HG03565 (cell line): ENCODE measurements around the gene CD40.
A peak's percentile ranks its signal among the peaks of the same experiment; 100 is the strongest.

ENCODE experiments used
- ATAC-seq: cut with Tn5 transposase; IDR thresholded peaks from one replicate; pipeline ENCODE4 v1.9.1; 2021; ENCODE audit warnings: mild to moderate bottlenecking, moderate library complexity; ENCODE audit not compliant: unreplicated experiment

CD40 gene

DNA sequence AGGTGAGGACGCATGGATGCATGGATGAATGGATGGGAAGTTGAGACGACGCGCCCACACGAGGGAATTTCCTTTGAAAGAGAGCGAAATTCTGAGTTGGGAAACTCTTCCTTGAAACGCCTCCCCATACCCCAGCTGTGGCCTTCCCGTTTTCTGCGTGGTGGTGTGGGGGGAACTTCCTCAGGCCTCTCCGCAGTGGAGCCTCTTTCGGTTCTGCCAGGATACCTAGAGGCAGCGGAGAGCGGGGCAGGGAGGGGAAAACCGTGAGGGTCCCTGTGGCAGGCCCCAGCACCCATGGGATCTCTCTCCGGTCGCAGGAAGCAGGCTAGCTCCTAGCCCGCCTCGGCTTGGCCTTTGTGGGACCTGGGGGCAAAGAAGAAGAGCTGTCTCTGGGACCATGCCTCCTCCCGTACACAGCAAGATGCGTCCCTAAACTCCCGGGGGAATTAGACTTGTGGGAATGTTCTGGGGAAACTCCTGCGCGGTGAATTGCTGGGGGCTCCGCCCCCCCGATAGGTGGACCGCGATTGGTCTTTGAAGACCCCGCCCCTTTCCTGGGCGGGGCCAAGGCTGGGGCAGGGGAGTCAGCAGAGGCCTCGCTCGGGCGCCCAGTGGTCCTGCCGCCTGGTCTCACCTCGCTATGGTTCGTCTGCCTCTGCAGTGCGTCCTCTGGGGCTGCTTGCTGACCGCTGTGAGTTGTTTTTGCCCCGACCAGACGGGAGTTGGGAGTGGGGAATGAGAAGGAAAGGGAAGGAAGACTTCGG, at the start of gene CD40:
Gene CD40 (plus strand): TSS at position 611 of the 764 bp plus-strand sequence. CDS start 30 bp downstream, at position 641.
- peak; percentile 49 for ATAC-seq

DNA sequence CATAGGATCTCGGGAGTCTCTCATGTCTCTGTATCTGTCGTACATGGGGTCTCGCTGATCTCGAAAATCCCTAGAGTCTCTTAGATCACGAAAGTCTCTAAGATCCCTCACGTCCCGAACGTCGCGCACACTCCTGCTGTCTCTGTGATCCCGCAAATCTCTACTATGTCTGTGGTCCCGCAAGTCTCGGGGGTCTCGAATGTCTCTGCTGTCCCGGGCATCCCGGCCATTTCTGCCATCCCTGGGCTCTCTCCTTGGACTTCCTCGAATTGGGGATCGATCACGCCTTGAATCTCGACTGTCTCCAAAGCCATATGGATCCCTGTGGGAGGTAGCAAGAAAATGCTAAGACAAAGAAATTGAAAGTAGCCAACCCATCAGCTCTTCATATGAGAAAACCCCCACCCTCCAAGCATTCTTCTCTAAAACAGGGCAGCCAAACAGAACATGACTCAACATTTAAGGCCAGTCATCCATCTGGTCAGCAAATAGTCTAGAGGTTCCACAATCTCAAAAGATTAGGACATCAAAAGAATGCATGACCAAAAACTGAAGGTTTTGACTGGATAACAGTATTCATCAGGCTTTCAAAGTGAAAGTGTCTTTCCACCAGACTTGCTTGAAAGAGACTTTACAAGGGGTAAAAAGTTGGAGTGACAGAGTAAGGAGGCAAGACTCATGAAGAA, 47.8 kb upstream of the CD40 start:
- ATAC-seq = no peak

DNA sequence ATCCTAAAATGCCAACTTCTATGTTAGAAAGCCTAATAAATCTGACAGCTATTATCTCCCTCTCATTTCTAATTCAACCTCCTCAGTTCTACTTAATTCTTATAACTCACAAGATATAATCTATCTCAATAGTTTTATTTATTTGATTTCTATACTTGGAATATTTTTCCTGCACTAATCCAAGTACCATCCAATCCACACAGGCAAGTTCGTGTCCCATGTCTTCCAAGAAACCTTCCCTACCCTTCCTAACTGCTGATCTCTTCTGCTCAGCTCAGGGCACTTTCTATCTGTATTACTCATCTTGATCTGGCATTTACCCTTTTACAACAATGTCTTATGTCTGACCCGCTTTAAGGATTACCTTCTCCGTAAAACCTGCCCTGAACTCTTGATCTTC, 46.5 kb upstream of the CD40 start:
- no peak for ATAC-seq

DNA sequence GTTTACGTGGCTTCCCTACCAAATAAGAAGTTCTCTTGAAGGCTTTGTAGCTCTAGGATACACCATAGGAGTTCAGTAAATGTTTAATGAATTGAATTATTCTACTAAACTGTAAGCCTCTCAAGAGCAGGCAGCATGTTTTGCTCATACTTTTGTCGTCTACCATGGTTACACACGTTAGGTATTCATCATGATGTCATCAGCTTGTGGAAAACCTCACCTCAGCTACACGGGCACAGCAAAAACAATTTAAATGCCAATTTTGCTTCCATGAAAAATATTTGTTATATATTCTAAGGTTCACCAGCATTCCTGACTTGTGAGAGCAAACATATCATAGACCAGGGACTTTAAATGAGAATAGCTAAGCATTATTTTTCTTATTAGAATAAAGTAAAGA, 45.1 kb upstream of the CD40 start:
- no peak for ATAC-seq

DNA sequence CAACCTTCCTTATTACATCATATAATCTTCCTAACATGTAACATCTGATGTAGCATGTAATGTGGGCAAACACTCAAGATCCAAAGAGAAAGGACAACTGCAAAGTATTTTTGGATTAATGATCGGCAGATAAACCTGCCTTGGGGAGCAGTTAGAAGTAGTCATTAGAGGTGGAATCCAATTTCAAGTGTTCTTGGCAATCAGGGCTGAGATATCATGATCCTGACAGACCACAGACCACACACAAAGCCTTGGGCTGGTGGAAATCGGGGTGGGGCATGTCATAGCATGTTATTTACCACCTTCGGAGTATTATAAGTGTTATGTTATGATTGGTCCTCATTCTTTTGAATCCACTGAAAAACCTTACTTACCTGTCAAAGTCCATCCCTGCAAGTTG, 44.7 kb upstream of the CD40 start:
- no peak for ATAC-seq

DNA sequence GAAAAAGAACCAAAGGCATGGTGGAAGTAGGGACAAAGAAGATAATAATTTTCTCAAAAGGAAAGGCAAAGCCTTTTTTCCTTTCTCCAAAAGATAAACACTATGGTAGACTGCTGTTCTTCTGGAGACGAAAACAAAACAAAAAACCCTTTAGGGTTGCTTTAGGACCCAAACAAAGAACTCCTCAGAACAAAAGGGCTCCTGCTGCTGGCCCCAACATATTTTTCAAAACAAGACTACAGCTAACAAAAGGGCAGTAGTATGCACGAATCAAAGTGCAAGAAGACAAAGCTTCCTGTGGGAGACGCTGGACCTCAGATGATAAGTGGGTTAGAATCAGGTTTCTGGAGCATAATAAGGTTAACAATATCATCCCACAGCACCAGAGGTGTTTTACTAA, 44.1 kb upstream of the CD40 start:
- no peak for ATAC-seq

DNA sequence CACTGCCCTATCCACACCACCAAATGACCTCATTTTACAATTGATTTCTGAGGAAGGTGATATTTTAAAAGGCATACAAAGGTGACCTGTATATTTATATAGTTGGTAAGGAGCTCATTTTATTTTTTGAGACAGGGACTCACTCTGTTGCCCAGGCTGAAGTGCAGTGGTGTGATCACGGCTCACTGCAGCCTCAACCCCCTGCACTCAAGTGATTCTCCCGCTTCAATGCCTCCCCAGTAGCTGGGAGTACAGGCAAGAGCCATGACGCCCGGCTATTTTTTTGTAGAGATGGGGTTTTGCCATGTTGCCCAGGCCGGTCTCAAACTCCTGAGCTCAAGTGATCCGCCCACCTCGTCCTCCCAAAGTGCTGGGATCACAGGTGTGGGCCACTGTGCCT, 41.3 kb upstream of the CD40 start:
- ATAC-seq = no peak

DNA sequence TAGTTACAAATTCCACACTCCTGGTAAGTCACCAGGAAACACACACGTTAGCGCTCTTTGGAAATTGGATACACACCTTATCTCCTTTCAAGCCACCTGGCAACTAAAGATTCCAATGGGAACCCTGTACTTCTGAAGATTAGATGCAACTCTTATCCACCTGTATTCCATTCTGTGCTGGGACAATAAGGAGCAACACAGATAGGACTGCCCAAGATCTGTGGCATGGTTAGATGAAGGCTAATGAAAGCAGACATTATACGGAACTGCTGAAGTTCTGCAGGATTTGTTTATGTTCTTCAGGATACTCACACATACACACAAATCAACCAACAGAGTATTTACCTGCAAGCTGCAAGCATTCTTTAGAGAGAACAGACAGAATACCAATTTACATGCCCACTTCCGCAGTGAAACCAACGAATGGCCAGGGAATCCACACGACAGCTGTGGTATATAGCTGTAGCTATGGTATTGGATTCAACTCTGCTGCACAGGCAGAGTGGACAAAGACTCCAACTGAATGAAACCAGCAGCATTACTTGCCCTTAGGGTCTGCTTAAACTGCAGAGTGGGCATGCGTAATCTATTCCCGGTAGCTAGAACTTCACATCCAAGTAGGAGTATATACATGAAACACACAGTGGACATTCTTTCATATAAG, 40.3 kb upstream of the CD40 start:
- ATAC-seq = no peak

DNA sequence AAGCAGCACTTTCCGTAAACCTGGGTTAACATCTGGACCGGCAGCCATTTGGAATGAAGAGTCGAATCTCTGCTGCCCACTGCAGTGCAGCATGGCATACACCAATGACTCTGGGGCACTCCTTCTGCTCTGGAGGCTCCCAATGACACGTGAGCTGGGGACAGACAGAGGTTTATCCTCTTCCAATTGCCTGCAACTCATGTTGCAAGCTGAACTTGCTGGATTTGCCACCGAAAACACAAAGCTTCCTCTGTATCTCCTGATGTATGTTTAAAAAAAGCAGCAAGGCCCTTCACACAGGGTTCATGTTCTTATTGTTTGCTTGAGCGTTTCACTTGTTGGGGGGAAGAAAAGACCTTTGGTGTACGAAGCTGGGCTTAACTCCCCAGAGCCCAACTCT, 39.2 kb upstream of the CD40 start:
- no peak for ATAC-seq

DNA sequence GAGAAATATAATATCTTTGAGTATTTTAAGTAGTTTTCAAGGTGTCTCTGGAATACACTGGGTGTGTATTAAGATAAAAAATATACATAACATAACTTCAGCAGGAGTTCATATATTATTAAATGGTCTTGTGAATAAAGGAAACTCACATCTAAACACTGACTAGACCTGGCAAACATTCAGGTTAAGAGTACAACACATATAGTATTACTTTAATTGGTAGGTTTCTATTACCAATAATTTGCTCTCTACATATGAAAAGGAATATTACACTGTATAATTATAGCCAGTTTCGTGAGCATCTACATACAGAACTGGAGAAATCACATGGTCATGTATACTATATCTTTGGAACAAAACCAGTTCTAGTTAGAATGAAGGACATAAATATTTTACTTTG, 37.0 kb upstream of the CD40 start:
- ATAC-seq = no peak

DNA sequence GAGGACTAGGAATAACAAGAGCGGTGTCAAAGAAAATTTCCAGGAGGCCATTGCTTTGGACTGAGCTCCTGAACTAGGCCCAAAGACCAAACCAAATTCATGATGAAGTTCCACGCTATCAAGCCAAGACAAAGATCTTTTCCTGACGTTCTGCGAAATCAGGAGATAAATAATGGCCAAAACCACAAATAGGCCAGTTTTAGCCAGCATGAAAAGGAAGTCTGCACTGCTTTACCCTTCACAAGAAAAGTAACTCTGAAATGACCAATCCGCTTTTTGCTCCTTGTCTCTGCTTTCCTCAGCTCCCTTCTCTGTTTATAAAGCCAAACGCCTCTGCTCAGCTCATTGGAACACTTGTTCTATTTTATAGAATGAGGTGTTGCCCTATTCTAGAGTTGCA, 35.0 kb upstream of the CD40 start:
- ATAC-seq = no peak

DNA sequence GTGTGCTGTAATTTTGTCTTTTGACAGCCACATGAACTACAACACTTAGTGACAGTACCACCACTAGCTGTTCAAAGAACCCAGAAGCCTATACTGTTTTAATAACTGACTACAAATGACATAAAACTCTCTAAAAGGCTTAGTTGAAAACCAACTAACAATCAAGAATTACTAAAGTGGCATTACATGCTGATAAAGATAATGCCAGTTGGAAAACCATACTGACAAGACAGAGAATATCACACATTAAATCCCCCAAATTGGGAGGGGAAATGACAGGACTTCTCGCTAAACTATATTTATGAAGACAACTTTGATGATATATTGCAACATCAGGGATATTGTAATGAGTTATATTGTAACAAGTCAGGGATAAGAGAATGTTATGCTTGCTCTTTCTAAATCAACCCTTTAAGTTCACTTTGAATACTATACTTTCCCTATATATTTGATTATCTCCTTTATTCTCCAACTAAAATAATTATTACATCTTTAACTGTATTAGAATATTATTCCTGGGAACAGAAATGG, 34.5 kb upstream of the CD40 start:
- ATAC-seq = no peak

DNA sequence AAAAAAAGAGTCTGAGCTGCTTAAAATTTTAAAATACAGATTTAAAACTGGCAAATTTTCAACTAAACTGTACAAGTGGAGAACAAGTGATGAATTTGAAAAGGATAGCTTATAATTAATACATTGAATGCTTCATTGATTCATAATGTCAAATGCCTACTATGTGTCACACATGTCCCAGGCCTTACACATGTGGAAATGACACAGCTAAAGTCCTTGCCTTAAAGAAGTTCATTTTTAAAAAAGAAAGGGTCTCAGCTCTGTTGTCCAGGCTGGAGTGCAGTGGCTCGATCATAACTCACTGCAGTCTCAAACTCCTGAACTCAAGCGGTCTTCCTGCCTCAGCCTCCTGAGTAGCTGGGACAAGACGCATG, 33.3 kb upstream of the CD40 start:
- ATAC-seq = no peak

DNA sequence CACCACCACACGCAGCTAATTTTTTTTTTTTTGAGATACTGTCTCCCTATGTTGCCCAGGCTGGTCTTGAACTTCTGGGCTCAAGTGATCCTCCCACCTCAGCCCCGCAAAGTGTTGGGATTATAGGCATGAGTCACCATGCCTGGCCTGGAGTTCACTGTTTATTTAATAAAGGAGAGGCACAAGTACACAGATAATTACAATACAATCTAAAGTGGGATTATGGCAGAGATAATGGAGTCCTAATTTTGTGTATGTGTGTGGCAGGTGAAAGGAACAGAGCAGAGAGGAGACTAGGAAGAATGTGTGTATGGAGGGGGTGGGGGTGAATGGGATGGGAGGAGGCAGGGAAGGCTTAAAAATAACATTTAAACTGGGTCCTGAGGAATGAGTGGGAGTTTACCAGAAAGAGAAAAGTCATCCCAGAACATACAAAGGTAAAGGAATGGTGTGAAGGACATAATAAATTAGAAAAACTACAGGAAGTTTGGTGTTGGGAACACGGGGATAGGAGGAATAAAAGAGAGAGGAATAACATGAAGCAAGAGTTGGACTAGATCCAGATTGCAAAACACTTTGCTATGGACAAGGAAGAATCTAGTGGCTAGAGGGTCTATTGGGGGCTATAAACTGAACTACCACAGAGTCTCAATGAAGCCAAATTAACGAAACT, 32.8 kb upstream of the CD40 start:
- no peak for ATAC-seq

DNA sequence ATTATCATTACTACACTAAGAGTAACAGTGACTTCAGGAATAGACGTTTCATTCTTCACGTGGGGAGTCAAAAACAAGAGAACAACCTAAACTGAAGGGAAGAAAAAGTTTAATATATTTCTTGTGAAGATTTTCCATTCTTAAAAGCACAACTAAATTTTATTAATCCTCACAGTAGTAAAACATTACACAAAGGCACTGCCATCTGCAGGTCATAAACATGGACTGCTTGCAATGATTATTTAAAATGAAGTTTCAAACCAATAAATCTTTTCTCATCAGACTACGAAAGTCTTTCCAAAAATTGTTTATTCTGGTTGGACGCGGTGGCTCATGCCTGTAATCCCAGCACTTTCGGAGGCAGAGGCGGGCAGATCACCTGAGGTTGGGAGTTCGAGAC, 31.0 kb upstream of the CD40 start:
- no peak for ATAC-seq

DNA sequence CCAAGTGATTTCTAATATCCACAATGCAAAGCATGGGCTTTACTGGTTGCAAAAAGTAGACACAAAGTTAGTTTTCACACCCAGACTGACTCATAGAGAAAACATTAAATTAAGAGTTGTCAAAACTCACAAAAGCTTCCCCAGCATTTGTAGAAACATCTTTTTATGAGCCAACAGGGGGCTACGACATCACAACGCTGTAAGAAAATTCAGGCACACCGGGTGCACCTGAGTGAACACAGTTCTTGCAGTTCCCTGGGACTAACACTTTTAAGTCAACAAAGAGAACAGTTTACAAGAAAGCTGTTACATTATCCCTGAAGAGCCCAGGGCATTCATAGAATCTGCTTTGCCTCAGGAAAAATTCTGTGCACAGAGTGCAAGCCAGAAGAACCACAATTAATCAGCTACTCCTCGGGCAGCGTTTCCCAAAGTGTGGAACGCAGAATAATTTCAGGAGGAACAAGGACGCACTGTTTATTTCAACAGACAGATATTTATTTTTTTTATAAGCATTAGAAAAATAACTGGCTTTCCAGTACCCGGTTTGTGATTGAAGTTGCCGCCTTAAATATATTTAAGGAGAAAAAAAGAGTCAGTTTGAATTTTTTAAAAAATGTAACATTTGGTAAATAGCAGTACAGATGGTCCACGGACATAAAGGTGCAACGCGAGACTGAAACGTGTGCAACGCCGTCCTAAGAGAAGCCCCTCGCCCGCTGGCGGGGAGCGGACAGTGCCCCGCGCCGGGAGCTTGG, 29.5 kb upstream of the CD40 start:
- ATAC-seq = no peak

DNA sequence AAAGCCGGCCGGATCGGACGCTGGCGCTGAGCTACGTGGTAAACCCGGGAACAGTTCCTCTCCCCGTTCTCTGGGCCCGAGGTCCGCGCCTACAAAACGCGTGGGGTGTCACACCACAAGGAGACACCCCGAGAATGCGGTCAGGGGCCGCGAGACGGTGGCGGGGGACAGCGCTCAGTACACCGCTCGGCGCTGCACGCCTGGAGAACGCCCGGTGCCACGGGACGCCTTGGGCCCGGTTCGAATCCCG, 29.0 kb upstream of the CD40 start:
- peak; percentile 17 for ATAC-seq

DNA sequence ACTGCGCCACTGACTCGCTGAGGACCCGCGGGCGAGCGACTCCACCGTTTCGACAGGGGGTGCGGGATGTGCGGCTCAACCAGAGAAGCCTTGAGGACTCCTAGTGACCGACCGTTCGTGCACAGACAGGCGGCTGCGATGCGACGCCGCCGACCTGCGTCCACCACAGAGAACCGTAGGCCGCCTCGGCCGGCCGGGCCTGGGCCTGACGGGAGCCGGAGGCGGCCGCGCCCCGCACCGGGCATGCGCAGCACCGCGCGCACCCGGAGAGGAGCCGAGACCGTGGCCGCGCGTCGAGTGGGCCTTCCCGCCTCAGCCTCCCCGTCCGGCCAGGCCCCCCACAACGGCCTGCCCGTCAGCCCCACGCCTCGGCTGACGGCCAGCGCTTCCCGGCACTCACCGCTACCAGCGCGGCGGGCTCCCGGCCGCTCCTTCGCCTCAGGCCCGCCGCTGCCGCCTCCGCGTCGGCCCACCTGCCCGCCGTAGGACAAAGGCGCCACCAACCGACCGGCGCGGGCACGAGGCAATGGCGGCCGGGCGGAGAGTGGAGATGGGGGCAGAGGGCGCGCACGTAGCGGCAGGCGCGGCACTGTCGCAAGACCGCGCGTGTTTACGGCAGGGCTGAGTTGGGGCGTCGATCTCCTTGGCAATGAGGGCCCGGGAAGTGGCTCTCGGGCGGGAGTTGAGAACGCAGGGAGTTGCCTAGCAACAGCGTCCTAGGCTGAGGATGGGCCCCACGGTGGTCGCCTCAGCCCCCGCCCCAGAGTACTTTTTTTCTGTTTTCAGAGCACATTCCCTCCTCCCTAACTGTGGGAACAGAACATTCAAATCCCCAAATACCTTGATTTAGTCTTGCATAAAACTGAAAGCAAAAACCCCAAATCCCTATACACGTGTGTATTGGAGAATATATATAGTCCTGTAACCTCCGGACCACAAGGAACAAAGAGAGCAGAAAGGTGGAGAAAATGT, 28.4 kb upstream of the CD40 start, which contains the start of gene NCOA5:
Gene NCOA5 (minus strand): TSS at position 546 of the 972 bp plus-strand sequence. CDS start 10,538 bp downstream, outside the sequence.
- peak; percentile 81 for ATAC-seq
